CD14-positive monocyte (primary cell): Measurements from ENCODE around the gene AP1M2. TPM values are rescaled to one million over a fixed set of nuclear protein-coding genes. Genes with fewer than 3 reads are reported as not detected.
"Not testable (repeated sequence)": the region's sequence is repeated elsewhere in the genome, so short reads cannot be mapped to it uniquely, and the experiment has no call there.

ENCODE experiments used
- DNase-seq, 3 donors: peaks; one replicate each; pipeline ENCODE4 v3.0.0-alpha.2; 2011 to 2022
- H2AFZ ChIP-seq: 2 replicates; pipeline ENCODE4 v1.6.0; 2012; ENCODE audit warnings: mild to moderate bottlenecking, low read depth, low read length, inconsistent platforms; ENCODE audit not compliant: insufficient read depth, poor library complexity, severe bottlenecking
- H3K27ac ChIP-seq, 2 donors: 1 replicate in 1 of 2; 2 replicates in 1 of 2; pipeline ENCODE4 v1.5.1; 2012 to 2013; ENCODE audit warnings: low read length in 2 of 2, control low read depth in 1 of 2, inconsistent platforms in 1 of 2, low read depth in 1 of 2, mild to moderate bottlenecking in 1 of 2
- H3K27me3 ChIP-seq, 2 donors: one replicate each; pipeline versions ENCODE4 v1.6.0 to v1.6.1; 2011 to 2013; ENCODE audit warnings: low read length in 2 of 2; ENCODE audit not compliant: control insufficient read depth in 2 of 2, insufficient read depth in 2 of 2
- H3K36me3 ChIP-seq, 2 donors: replicated peaks in 1 of 2; 1 replicate in 1 of 2; 2 replicates in 1 of 2; pipeline versions ENCODE4 v1.5.1 to v1.6.1; 2012 to 2013; ENCODE audit warnings: low read length in 2 of 2, control low read depth in 1 of 2, inconsistent platforms in 1 of 2, mild to moderate bottlenecking in 1 of 2; ENCODE audit not compliant: insufficient read depth in 2 of 2, control insufficient read depth in 1 of 2
- H3K4me1 ChIP-seq, 2 donors: 1 replicate in 1 of 2; 2 replicates in 1 of 2; pipeline versions ENCODE4 v1.5.1 to v1.6.1; 2012 to 2013; ENCODE audit warnings: low read length in 2 of 2, control low read depth in 1 of 2, inconsistent platforms in 1 of 2, mild to moderate bottlenecking in 1 of 2, moderate library complexity in 1 of 2; ENCODE audit not compliant: insufficient read depth in 2 of 2, control insufficient read depth in 1 of 2
- H3K4me2 ChIP-seq: replicated peaks from 2 replicates; pipeline ENCODE3; 2012; ENCODE audit warnings: low read length, moderate library complexity, mild to moderate bottlenecking; ENCODE audit not compliant: poor library complexity, severe bottlenecking; ENCODE audit errors: extremely low read depth
- H3K4me3 ChIP-seq, 3 experiments: fragments of 200-600 bp in 1 of 3; sonication (generic) in 1 of 3; replicated peaks in 1 of 3; 1 replicate in 2 of 3; 2 replicates in 1 of 3; pipeline ENCODE4 v1.5.1; 2011 to 2013; ENCODE audit warnings: low read length in 3 of 3, mild to moderate bottlenecking in 3 of 3, control low read depth in 2 of 3, low read depth in 2 of 3, inconsistent platforms in 1 of 3, moderate library complexity in 1 of 3
- H3K79me2 ChIP-seq: 2 replicates; pipeline ENCODE4 v1.6.0; 2012; ENCODE audit warnings: mild to moderate bottlenecking, control low read depth, inconsistent platforms, low read length, moderate library complexity; ENCODE audit not compliant: insufficient read depth
- H3K9ac ChIP-seq: 2 replicates; pipeline ENCODE4 v1.6.0; 2017; ENCODE audit warnings: low read length, mild to moderate bottlenecking; ENCODE audit not compliant: insufficient read depth, poor library complexity, severe bottlenecking
- H3K9me3 ChIP-seq, 2 donors: replicated peaks in 1 of 2; 1 replicate in 1 of 2; 2 replicates in 1 of 2; pipeline versions ENCODE4 v1.5.1 to v1.6.1; 2012 to 2013; ENCODE audit warnings: low read length in 2 of 2, control low read depth in 1 of 2; ENCODE audit not compliant: control insufficient read depth in 1 of 2, insufficient read depth in 1 of 2
- H4K20me1 ChIP-seq: 2 replicates; pipeline ENCODE4 v1.6.0; 2012; ENCODE audit warnings: mild to moderate bottlenecking, low read length, control low read depth, moderate library complexity; ENCODE audit not compliant: insufficient read depth
- H3K27ac Mint-ChIP-seq, 7 donors: one replicate each; pipeline ENCODE4 v1.8.0; 2020; ENCODE audit warnings: mild to moderate bottlenecking in 7 of 7, mixed read lengths in 7 of 7, moderate library complexity in 6 of 7, inconsistent platforms in 2 of 7
- H3K27me3 Mint-ChIP-seq, 3 donors: one replicate each; pipeline ENCODE4 v1.8.0; 2021 to 2022; ENCODE audit warnings: low read depth in 3 of 3, mild to moderate bottlenecking in 3 of 3, mixed read lengths in 3 of 3, moderate library complexity in 3 of 3, inconsistent platforms in 1 of 3
- H3K36me3 Mint-ChIP-seq, 2 donors: one replicate each; pipeline ENCODE4 v1.8.0; 2020; ENCODE audit warnings: mixed read lengths in 2 of 2, inconsistent platforms in 1 of 2, mild to moderate bottlenecking in 1 of 2
- H3K4me1 Mint-ChIP-seq: one replicate; pipeline ENCODE4 v1.8.0; 2020; ENCODE audit warnings: mild to moderate bottlenecking, mixed read lengths
- H3K4me3 Mint-ChIP-seq, 2 donors: one replicate each; pipeline ENCODE4 v1.8.0; 2020; ENCODE audit warnings: mild to moderate bottlenecking in 2 of 2, mixed read lengths in 2 of 2, moderate library complexity in 1 of 2
- H3K9me3 Mint-ChIP-seq, 7 donors: one replicate each; pipeline ENCODE4 v1.8.0; 2020 to 2022; ENCODE audit warnings: mixed read lengths in 7 of 7, mild to moderate bottlenecking in 6 of 7, moderate library complexity in 6 of 7, inconsistent platforms in 2 of 7
- WGBS: methylation state at CpG from one replicate; pipeline ENCODE4 v1.1.5; 2013; ENCODE audit warnings: missing lambda C conversion rate; ENCODE audit not compliant: insufficient coverage; 5-methylcytosine and 5-hydroxymethylcytosine counted together
- intact Hi-C, 2 donors: fragments of 100-400 bp; cut with micrococcal nuclease; formaldehyde crosslinking; loops; one replicate each; pipeline versions ENCODE4 v1.15.0 to v1.15.1; 2023
- polyA plus RNA-seq, 3 donors: library from polyadenylated mRNA; depleted of rRNA in 1 of 3; unstranded in 2 of 3; stranded (reverse) in 1 of 3; fragments of 300-500 nt in 2 of 3; fragments of >200 nt in 1 of 3; fragmentation: Illumina TruSeq in 2 of 3; gene quantifications; 1 replicate in 2 of 3; 2 replicates in 1 of 3; pipeline ENCODE4 v1.2.3, GENCODE V29; 2012 to 2021
- TF ChIP-seq, protein P1 (sequence below): fragments of 200-600 bp; IDR thresholded peaks from one replicate; pipeline ENCODE4 v1.8.0; 2022; ENCODE audit warnings: antibody characterized with exemption, mild to moderate bottlenecking

Gene AP1M2
- polyA plus RNA-seq, 3 donors: 0.36 TPM; not detected in 2

DNA sequence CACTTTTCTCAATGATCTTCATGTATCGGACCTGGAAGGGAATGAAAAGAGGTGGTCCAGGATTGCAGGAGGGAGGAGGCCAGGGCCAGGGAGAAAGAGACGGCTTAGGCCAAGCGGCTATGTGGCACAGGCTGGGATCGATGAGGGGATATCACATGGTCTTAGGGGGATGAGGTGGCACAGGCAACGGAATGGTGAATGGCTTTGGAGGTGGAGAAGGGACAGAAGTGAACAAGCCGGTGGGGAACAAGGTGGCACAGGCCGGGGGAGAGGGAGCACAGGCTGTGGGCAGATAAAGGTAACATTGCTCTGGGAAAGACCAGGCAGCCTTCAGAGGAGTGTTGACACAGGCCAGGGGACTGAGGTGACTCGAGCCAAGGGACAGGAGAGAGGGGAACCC is 12.7 kb downstream of the AP1M2 start:
- no peak overlapping the region for H3K9ac ChIP-seq
- H2AFZ ChIP-seq: no peak overlapping the region
- H3K4me3 ChIP-seq: no peak overlapping the region
- H3K9me3 ChIP-seq: no peaks in the 10 kb centered on the region
- H3K4me2 ChIP-seq: no peak overlapping the region
- H3K27me3 ChIP-seq: no peaks in the 10 kb centered on the region
- Mint-ChIP-seq H3K27me3 (peaks cover 3 to 7% (median 6%) of the 10 kb centered on the region in 3 donors), H3K4me3 (no peak overlapping the region), H3K36me3 (no peaks in the 10 kb centered on the region), H3K9me3 (no peaks in the 10 kb centered on the region), H3K27ac (no peak overlapping the region), H3K4me1 (peaks cover 11% of the 10 kb centered on the region)
- no peaks in the 10 kb centered on the region for H4K20me1 ChIP-seq
- no peaks in the 10 kb centered on the region for H3K36me3 ChIP-seq
- H3K4me1 ChIP-seq: peaks cover 9 to 15% of the 10 kb centered on the region in 2 donors
- TF ChIP-seq, protein P1, sequence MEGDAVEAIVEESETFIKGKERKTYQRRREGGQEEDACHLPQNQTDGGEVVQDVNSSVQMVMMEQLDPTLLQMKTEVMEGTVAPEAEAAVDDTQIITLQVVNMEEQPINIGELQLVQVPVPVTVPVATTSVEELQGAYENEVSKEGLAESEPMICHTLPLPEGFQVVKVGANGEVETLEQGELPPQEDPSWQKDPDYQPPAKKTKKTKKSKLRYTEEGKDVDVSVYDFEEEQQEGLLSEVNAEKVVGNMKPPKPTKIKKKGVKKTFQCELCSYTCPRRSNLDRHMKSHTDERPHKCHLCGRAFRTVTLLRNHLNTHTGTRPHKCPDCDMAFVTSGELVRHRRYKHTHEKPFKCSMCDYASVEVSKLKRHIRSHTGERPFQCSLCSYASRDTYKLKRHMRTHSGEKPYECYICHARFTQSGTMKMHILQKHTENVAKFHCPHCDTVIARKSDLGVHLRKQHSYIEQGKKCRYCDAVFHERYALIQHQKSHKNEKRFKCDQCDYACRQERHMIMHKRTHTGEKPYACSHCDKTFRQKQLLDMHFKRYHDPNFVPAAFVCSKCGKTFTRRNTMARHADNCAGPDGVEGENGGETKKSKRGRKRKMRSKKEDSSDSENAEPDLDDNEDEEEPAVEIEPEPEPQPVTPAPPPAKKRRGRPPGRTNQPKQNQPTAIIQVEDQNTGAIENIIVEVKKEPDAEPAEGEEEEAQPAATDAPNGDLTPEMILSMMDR: no peak
- H3K27ac ChIP-seq: no peak overlapping the region
- WGBS: 90% methylated on average over 6 of the region's 8 CpGs
- intact Hi-C loops: no loop called here
- H3K79me2 ChIP-seq: no peaks in the 10 kb centered on the region
- no peak for DNase-seq

DNA sequence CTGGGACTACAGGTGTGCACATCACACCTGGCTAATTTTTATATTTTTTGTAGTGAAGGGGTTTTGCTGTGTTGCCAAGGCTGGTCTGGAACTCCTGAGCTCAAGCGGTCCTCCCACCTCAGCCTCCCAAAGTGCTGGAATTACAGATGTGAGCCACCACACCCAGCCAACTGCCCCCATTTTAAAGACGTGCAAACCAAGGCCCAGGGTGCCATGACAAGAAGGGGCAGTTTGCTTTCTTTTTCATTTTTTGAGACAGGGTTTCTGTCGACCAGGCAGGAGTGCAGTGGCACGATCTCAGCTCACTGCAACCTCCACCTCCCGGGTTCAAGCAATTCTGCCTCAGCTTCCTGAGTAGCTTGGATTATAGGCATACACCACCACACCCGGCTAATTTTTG is 13.3 kb downstream of the AP1M2 start:
- H3K27ac ChIP-seq, H3K9me3 Mint-ChIP-seq, intact Hi-C loops, H3K27ac Mint-ChIP-seq, H3K4me3 ChIP-seq, DNase-seq, H3K27me3 Mint-ChIP-seq, H3K4me3 Mint-ChIP-seq, H3K79me2 ChIP-seq, H3K4me2 ChIP-seq, H3K36me3 ChIP-seq, H3K36me3 Mint-ChIP-seq, H3K27me3 ChIP-seq, H2AFZ ChIP-seq, H4K20me1 ChIP-seq, H3K9ac ChIP-seq, H3K9me3 ChIP-seq: not testable (repeated sequence)
- WGBS: 100% methylated on average over 2 of the region's 6 CpGs
- peaks cover 16% of the 10 kb centered on the region for H3K4me1 Mint-ChIP-seq
- H3K4me1 ChIP-seq: peaks cover 13 to 19% of the 10 kb centered on the region in 2 donors
